Prostate gland (tissue), 2 donors: ENCODE data around the gene HOXC5.

Experiments used
- CTCF ChIP-seq, 4 experiments: fragments of 200-600 bp in 2 of 4; fragments of 450-650 bp in 2 of 4; sonication (generic) in 2 of 4; IDR thresholded peaks; 1 replicate in 3 of 4; 2 replicates in 1 of 4; pipeline ENCODE4 v1.5.1; 2016 to 2019; ENCODE audit warnings: antibody characterized with exemption in 4 of 4, mild to moderate bottlenecking in 2 of 4, moderate library complexity in 2 of 4
- POLR2A ChIP-seq: fragments of 450-650 bp; IDR thresholded peaks from one replicate; pipeline ENCODE4 v1.6.1; 2016; ENCODE audit warnings: antibody characterized with exemption, mild to moderate bottlenecking
- POLR2AphosphoS5 ChIP-seq: sonication (generic); formaldehyde crosslinking; IDR thresholded peaks from one replicate; pipeline ENCODE4 v1.6.1; 2017; ENCODE audit warnings: antibody characterized with exemption

- TF ChIP-seq POLR2A (no peak), CTCF (IDR thresholded peaks at IDR 0.05) (no peak), POLR2AphosphoS5 (no peak)
Measured at GRCh38 chr12:54035568-54036264, 2.9 kb downstream of the HOXC5 start.
